ENCODE measurements around the gene WWOX. TPM values are rescaled to one million over a fixed set of nuclear protein-coding genes. Genes with fewer than 3 reads are reported as not detected.

WWOX gene
- total RNA-seq, 2 experiments from 2014 or later = 16.6 to 19.0 TPM

DNA sequence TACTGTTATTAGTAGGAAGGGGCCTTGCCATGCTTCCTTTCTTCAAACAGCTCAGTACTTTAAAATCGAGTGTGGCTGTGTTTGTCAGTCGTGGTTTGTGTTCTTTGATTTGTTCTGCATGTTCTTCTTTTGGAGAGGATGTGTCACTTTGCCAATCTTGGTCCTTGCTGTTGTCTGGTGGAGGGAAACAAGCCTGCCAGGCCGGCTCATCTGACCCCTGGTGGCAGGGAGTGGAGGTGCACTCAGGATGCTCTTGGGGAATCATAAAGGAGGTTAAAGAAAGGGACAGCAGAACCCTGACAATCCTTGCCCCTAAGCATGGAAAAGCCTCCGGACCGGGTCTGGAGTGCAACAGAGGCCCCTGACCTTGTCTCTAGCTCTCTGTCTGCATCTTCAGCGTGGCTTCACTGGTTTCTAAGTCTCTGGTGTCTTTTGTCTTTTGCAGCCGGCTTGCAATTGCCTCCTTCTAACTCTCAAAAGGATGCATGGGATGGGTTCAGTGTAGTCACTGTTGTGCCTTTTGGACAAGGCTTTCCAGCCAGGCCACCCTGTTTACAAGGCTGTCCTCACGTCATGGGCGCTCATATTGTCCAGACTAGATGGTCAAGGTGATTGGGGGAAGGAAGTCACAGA lies 135.8 kb downstream of the WWOX start:
- POLR2A ChIA-PET = no interaction called here
- H3K27me3 Mint-ChIP-seq = no peaks in the 10 kb centered on the region
- H3K9me3 Mint-ChIP-seq = no peaks in the 10 kb centered on the region
- peak; percentile 70 for DNase-seq
- no peaks in the 10 kb centered on the region for H3K36me3 Mint-ChIP-seq (ENCODE audit: low read depth)
- CTCF ChIA-PET = interaction anchor here (0.7 to 1.9 kb wide), 10 partner anchors 9 to 116 kb away, joined by 3 to 7 read pairs (median 3); no protein-coding TSS in a partner anchor
- no peaks in the 10 kb centered on the region for H3K4me1 Mint-ChIP-seq
- H3K4me3 Mint-ChIP-seq = no peak overlapping the region
- no peak overlapping the region for H3K27ac Mint-ChIP-seq

DNA sequence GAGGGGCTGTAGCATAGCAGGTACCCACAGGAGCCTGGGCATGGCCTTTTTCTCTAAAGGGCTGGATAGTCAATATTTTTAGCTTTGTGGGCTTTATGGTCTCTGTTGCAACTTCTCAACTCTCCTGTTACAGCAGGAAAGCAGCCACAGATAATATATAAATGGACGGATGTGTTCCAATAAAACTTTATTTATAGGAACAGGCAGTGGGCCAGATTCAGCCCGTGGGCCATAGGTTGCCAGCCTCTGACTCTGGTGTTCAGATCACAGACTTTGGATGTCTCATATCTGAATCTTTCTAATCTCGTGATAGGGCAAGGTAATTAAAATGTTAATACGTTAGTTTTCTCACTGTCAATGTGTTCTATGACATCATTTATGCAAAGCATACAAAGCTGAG lies 136.4 kb downstream of the WWOX start:
- no peak for DNase-seq
- H3K9me3 Mint-ChIP-seq = no peaks in the 10 kb centered on the region
- no peak overlapping the region for H3K27ac Mint-ChIP-seq
- H3K27me3 Mint-ChIP-seq = no peaks in the 10 kb centered on the region
- no peaks in the 10 kb centered on the region for H3K36me3 Mint-ChIP-seq (ENCODE audit: low read depth)
- ChIA-PET POLR2A (no interaction called here), CTCF (interaction anchor here (1.0 to 1.9 kb wide), 3 partner anchors 11 to 117 kb away, joined by 3 to 6 read pairs (median 4); no protein-coding TSS in a partner anchor)
- H3K4me3 Mint-ChIP-seq = no peak overlapping the region
- no peaks in the 10 kb centered on the region for H3K4me1 Mint-ChIP-seq

DNA sequence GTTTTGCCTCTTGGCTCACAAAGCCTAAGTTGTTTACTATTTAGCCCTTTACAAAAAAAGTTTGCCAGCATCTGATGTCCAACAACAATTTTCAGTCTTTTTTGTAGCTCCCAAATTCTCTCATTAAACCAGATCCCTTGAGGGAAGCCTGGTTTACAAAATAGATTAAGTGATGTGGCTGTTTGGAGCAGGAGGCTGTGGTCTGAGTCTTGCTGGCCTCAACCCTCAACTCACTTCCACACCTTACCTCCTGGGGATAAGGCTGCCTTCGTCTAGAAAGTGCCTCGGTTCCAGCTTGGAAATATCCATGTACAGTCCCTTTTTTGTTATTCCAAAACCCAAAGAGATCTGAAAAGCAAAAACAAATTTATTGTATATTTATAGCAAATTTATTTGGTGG lies 138.4 kb downstream of the WWOX start:
- Mint-ChIP-seq H3K27ac (no peak overlapping the region), H3K4me1 (no peaks in the 10 kb centered on the region), H3K4me3 (no peak overlapping the region), H3K36me3 (ENCODE audit: low read depth) (no peaks in the 10 kb centered on the region), H3K27me3 (no peaks in the 10 kb centered on the region), H3K9me3 (no peaks in the 10 kb centered on the region)
- ChIA-PET POLR2A (no interaction called here), CTCF (no interaction called here)
- DNase-seq = no peak

DNA sequence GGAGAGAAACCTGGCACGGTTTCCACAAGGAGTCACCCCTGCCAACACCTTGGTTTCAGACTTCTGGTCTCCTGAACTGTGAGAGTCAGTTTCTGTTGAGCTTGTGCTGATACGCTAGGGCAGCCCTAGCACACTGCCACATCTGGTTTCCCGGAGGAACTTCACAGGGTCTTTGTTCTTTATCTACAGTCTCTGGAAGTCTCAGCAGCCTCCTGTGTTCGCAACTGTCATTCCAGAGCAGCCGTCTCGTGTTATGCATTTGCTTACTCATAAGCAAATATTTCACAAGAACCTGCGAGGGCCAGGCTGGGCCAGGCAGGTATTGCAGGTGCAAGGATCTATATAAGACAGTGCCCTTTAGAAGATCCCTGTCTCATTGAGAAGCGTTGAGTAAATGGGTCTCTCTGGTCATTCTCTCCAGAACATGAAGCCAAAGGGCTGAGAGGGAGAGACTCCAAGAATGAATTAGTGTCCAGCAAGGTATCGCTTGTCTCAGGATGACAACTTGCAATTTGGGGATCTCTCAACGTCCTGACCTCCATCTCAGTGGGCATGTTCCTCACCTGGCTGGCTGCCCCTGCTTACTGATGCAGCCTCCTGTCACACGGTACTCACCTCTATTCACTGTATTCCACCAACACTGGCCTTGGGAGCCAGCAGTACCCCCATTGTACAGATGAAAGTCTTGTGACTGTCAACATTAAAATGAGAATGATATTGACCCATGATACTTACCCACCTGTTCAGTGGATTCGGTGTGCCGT lies 141.2 kb downstream of the WWOX start:
- POLR2A ChIA-PET = no interaction called here
- CTCF ChIA-PET = no interaction called here
- Mint-ChIP-seq H3K4me1 (no peaks in the 10 kb centered on the region), H3K9me3 (no peaks in the 10 kb centered on the region), H3K36me3 (ENCODE audit: low read depth) (no peaks in the 10 kb centered on the region), H3K27ac (no peak overlapping the region), H3K27me3 (no peaks in the 10 kb centered on the region), H3K4me3 (no peak overlapping the region)
- no peak for DNase-seq

DNA sequence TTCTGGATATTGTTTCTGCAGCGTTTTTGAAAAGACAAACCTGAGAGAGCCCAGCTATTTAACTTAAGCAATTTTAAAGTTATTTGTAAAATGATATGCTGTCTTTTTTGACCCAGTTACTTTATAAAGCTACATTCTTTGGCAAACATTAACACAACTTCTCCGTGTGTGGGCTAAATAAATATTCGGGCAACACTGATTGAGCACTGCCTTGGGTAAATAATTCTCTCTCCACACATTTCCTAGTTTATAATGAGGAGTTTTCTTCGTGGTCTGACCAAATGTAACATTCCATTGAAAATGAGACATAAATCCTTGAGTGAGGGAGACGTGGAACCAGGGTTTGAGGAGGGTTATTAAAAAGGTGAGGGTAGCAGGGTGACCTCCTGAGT lies 142.8 kb downstream of the WWOX start:
- no peak for DNase-seq
- POLR2A ChIA-PET = no interaction called here
- Mint-ChIP-seq H3K9me3 (no peaks in the 10 kb centered on the region), H3K27me3 (no peaks in the 10 kb centered on the region), H3K4me3 (no peak overlapping the region), H3K4me1 (no peaks in the 10 kb centered on the region), H3K27ac (no peak overlapping the region), H3K36me3 (ENCODE audit: low read depth) (no peaks in the 10 kb centered on the region)
- CTCF ChIA-PET = no interaction called here

DNA sequence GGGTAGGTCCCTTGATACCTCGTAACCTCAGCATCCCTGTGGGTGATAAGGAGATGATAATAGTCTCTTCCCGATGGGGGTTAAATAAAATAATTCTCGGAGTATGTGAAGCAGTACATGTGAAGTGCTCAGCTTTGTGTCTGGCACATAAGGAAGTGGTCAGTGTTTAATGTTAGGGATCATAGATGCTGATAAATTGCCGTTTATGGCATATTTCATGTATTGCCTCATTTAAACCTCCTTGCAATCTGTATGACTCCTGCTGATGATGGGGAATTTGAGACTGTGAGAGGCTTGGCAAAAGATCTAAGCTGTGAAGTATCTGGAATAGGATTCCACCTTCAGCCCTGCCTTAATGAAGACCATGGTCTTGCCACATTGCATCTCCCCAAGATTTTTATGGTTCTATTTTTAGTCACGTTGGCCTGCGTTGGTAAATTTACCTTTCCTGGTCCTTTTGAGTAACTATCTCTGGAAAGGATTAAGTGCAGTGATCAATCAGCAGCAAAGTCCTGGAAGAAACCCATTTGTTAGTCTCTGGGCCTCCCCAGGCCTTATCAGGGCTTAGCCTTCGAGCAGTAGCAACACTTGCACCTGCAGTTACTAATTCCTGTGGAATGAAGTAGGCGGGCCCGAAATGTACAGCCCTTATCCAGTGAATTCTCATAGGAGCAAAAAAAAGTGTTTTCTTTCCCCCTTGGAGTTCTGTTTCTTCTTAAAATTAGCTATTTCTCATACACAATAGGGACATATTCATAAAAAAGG lies 144.9 kb downstream of the WWOX start:
- Mint-ChIP-seq H3K4me1 (no peaks in the 10 kb centered on the region), H3K9me3 (no peaks in the 10 kb centered on the region), H3K27me3 (no peaks in the 10 kb centered on the region), H3K4me3 (no peak overlapping the region), H3K27ac (no peak overlapping the region), H3K36me3 (ENCODE audit: low read depth) (no peaks in the 10 kb centered on the region)
- no peak for DNase-seq
- CTCF ChIA-PET = no interaction called here
- POLR2A ChIA-PET = no interaction called here

DNA sequence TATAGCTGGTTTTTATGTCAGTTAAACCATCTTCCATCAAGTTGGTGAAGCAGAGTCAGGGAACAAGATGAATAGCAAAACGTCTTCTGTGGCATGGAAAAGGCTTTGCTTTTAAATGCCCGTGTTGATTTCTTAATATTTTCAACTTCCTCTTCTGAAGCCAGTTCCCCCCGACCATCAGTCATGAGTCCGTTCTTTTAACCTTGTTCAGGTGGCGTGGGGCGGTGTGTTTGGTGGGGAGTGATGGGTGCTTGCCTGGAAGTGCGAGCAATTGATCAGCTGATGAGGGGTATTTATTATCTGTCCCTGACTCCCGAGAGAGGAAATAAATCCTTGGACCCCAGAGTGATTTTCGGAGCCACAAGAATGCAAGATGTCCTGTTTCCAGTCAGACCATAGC lies 147.1 kb downstream of the WWOX start:
- no peak overlapping the region for H3K4me3 Mint-ChIP-seq
- no peak for DNase-seq
- ChIA-PET POLR2A (no interaction called here), CTCF (no interaction called here)
- H3K27me3 Mint-ChIP-seq = no peaks in the 10 kb centered on the region
- H3K27ac Mint-ChIP-seq = no peak overlapping the region
- H3K4me1 Mint-ChIP-seq = no peaks in the 10 kb centered on the region
- no peaks in the 10 kb centered on the region for H3K9me3 Mint-ChIP-seq
- no peaks in the 10 kb centered on the region for H3K36me3 Mint-ChIP-seq (ENCODE audit: low read depth)

DNA sequence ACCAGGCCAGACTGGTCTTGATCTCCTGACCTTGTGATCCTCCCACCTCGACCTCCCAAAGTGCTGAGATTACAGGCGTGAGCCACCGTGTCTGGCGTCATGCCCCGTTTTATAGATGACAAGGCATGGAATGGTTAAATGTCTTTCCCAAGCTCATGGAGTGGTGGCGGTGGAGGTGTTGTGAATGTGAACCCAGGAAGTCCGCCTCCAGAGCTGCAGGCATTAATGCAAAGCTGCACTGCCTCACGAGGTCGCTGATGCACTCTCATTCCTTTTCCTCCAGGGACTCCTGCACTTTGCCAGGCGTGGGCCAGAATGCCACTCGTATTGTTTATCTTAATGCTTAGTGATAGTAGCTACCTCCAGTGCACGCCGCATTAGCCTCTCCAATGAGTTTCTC lies 149.6 kb downstream of the WWOX start:
- H3K4me3 Mint-ChIP-seq = no peak overlapping the region
- ChIA-PET CTCF (no interaction called here), POLR2A (no interaction called here)
- H3K27me3 Mint-ChIP-seq = no peaks in the 10 kb centered on the region
- no peak overlapping the region for H3K27ac Mint-ChIP-seq
- no peaks in the 10 kb centered on the region for H3K4me1 Mint-ChIP-seq
- H3K36me3 Mint-ChIP-seq (ENCODE audit: low read depth) = no peaks in the 10 kb centered on the region
- H3K9me3 Mint-ChIP-seq = no peaks in the 10 kb centered on the region
- no peak for DNase-seq

DNA sequence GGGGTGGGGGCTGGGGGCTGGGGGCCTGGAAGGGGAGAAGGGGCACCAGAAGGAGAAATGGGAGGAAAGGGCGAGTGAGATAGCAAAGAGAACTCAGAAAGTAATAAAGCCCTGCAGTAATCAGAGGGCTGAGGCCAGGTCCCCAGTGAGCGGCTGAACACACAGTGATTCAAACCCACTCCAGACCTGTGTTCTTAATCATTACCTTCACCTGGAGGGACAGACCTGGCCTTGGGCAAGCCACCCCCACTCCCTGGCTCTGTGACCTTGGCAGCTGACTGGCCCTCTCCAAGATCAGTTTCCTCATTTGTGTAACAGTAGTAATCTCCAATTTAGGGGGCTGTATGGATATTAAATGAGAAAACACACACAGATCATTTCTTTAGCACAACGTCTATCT lies 150.4 kb downstream of the WWOX start:
- no peak for DNase-seq
- Mint-ChIP-seq H3K27ac (no peak overlapping the region), H3K27me3 (no peaks in the 10 kb centered on the region), H3K4me3 (no peak overlapping the region), H3K9me3 (no peaks in the 10 kb centered on the region), H3K36me3 (ENCODE audit: low read depth) (no peaks in the 10 kb centered on the region), H3K4me1 (no peaks in the 10 kb centered on the region)
- CTCF ChIA-PET = no interaction called here
- POLR2A ChIA-PET = no interaction called here

DNA sequence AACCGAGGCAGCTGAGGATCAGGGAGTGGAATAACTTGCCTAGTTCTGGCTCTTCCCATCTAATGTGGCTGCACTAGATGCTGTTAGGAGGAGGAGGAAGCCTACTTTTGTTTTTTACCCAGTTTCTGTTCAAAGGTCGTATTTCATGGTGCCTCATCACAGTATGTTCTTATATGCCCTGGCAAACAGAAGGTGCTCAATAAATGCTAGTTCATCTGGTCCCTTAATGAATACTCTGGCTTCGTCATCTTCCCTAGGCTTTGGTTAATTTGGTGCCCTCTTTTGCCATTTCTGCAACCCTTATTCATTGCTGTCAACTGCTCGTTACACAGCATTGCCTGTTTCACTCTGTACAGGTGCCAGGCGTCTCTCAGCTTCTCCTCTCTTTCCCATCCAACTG lies 151.7 kb downstream of the WWOX start:
- H3K27ac Mint-ChIP-seq = no peak overlapping the region
- no peaks in the 10 kb centered on the region for H3K36me3 Mint-ChIP-seq (ENCODE audit: low read depth)
- H3K4me1 Mint-ChIP-seq = no peaks in the 10 kb centered on the region
- no peak overlapping the region for H3K4me3 Mint-ChIP-seq
- DNase-seq = no peak
- no peaks in the 10 kb centered on the region for H3K9me3 Mint-ChIP-seq
- no peaks in the 10 kb centered on the region for H3K27me3 Mint-ChIP-seq
- POLR2A ChIA-PET = no interaction called here
- CTCF ChIA-PET = no interaction called here

DNA sequence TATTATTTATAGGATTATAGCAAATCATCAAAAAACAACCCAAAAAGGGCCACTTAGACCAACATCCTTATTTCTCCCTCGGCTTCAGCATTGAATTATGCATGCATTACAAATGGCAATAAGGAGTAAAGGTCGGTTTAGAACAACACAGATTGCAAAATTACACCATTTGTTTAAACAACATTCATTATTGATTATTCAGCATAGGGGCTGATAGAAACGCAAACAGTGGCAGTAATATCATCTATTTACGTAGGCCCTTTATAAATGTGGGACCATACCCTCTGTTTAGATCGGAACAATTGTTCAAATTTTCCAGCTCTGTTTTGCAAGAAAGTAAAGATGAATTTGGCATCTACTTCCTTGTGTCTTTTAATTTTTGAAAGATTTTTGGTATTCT lies 153.3 kb downstream of the WWOX start:
- Mint-ChIP-seq H3K36me3 (ENCODE audit: low read depth) (no peaks in the 10 kb centered on the region), H3K27ac (no peak overlapping the region), H3K27me3 (no peaks in the 10 kb centered on the region), H3K9me3 (no peaks in the 10 kb centered on the region), H3K4me3 (no peak overlapping the region), H3K4me1 (no peaks in the 10 kb centered on the region)
- POLR2A ChIA-PET = no interaction called here
- no peak for DNase-seq
- CTCF ChIA-PET = no interaction called here

DNA sequence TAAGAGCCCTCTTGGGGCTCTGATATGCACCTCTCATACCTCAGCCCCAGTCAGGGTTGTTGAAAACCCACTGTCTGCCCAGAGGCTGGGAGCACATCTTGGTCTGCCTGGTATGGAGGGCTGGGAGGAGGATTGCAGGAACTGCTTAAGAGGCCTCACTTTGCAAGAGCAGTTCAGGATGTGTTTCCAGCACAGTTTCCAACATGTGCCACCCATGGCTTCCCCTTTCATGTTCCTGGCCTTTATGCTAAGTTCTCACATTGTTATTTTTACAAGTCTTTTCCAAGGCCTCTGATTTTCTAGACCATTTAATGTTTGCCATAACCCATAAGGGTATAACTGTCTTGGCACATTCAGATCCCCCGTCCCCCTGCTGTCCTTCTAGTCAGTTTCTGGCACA lies 155.4 kb downstream of the WWOX start:
- Mint-ChIP-seq H3K4me1 (no peaks in the 10 kb centered on the region), H3K4me3 (no peak overlapping the region), H3K36me3 (ENCODE audit: low read depth) (no peaks in the 10 kb centered on the region), H3K27me3 (no peaks in the 10 kb centered on the region), H3K9me3 (no peaks in the 10 kb centered on the region), H3K27ac (no peak overlapping the region)
- POLR2A ChIA-PET = no interaction called here
- no peak for DNase-seq
- CTCF ChIA-PET = no interaction called here

DNA sequence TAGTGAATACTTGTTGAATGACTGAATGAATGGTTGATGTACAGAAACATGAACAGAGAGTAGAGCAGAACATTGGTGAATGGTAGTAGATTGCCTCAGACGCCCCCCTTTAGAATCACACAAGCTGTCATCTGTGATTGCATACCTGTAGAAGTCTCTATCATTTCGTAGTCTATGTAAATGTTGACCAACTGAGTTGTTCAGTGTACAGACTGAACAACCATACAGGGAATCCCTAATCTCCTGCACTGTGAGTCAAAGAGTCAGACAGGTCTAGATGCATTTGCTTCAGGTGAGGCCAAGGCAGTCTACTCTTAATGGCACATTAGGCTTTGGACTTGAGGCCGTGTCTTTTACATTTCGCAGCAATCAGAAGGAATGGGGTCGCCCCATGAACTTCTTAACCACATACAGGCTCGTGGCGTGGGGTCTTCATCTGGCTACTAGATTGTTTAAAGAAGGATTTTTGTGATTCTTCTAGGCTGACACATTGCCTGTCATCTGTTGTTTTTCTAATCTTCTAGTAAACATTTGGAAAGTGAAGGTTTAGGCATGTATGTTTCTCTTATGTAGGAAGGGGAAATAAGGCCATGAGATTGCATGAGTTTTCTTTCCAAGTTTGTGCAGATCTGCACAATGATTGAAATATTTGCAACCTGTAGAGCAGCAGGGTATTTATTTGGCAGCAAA lies 157.4 kb downstream of the WWOX start:
- CTCF ChIA-PET = no interaction called here
- H3K4me3 Mint-ChIP-seq = no peak overlapping the region
- H3K27ac Mint-ChIP-seq = no peak overlapping the region
- no peaks in the 10 kb centered on the region for H3K36me3 Mint-ChIP-seq (ENCODE audit: low read depth)
- no peaks in the 10 kb centered on the region for H3K4me1 Mint-ChIP-seq
- POLR2A ChIA-PET = no interaction called here
- DNase-seq = no peak
- no peaks in the 10 kb centered on the region for H3K9me3 Mint-ChIP-seq
- no peaks in the 10 kb centered on the region for H3K27me3 Mint-ChIP-seq

All from activated CD4-positive, alpha-beta memory T cell treated with anti-CD3 and anti-CD28 coated beads, Interleukin-2, amount 10 ng/mL, durations not matched to agents 7 days and 5 days (primary cell).